Measurements from ENCODE around the gene CDK9. TPM values are rescaled to one million over a fixed set of nuclear protein-coding genes. Genes with fewer than 3 reads are reported as not detected.

Gene CDK9
- total and polyA plus RNA-seq, 10 of the 15 experiments (the other 5 are each of a cell fraction or from before 2014, with no cell fraction given): 7.3 to 92.6 (median 51.6) TPM

DNA sequence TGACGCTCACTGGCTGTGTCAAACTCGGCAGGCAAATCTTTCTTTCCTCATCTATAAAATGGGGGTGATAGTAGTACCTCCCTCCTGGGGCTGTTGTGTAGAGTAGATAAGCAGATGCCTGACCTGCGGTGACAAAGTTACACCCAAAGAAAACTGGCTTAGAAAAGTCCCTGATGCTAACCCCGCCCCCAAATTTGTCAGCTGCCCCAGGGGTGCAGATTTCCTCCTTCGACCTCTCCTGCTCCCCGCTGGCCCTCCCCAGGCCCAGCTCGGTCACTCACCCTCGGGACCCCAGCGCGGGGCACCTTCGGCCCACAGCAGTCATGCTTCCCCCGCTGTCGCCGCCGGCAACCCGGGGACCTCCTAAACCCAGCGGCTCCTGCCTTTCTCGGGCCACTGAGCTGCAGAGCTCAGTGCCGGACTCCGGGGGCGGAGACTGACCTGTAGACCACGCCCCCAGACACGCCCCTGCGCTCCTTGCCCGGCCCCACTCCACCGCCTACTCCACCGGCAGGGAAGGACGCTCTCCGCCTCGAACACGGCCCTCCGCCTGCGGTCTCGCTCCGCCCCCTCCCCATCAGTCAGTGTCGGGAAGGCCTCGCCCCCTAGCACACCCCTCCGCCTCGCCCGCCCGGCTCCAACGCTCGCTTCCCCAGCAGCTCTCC, 14.8 kb upstream of the CDK9 start (continued):
- TF ChIP-seq, protein P1, sequence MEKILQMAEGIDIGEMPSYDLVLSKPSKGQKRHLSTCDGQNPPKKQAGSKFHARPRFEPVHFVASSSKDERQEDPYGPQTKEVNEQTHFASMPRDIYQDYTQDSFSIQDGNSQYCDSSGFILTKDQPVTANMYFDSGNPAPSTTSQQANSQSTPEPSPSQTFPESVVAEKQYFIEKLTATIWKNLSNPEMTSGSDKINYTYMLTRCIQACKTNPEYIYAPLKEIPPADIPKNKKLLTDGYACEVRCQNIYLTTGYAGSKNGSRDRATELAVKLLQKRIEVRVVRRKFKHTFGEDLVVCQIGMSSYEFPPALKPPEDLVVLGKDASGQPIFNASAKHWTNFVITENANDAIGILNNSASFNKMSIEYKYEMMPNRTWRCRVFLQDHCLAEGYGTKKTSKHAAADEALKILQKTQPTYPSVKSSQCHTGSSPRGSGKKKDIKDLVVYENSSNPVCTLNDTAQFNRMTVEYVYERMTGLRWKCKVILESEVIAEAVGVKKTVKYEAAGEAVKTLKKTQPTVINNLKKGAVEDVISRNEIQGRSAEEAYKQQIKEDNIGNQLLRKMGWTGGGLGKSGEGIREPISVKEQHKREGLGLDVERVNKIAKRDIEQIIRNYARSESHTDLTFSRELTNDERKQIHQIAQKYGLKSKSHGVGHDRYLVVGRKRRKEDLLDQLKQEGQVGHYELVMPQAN (conservative IDR thresholded peaks at IDR 0.05): peak; percentile 52; the same call in 1 of the 2 replicates
- no peak; a peak in 1 of 4 replicates for TF ChIP-seq IKZF2 (IDR thresholded peaks at IDR 0.05)
- TF ChIP-seq RFX5 (IDR thresholded peaks at IDR 0.05; ENCODE audit: low read depth, low read length): no peak
- TF ChIP-seq, protein P2, sequence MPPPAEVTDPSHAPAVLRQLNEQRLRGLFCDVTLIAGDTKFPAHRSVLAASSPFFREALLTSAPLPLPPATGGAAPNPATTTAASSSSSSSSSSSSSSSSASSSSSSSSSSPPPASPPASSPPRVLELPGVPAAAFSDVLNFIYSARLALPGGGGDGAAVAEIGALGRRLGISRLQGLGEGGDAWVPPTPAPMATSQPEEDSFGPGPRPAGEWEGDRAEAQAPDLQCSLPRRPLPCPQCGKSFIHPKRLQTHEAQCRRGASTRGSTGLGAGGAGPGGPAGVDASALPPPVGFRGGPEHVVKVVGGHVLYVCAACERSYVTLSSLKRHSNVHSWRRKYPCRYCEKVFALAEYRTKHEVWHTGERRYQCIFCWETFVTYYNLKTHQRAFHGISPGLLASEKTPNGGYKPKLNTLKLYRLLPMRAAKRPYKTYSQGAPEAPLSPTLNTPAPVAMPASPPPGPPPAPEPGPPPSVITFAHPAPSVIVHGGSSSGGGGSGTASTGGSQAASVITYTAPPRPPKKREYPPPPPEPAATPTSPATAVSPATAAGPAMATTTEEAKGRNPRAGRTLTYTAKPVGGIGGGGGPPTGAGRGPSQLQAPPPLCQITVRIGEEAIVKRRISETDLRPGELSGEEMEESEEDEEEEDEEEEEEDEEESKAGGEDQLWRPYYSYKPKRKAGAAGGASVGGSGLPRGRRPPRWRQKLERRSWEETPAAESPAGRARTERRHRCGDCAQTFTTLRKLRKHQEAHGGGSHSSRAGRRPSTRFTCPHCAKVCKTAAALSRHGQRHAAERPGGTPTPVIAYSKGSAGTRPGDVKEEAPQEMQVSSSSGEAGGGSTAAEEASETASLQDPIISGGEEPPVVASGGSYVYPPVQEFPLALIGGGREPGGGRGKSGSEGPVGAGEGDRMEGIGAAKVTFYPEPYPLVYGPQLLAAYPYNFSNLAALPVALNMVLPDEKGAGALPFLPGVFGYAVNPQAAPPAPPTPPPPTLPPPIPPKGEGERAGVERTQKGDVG (CRISPR knock-in tag; IDR thresholded peaks at IDR 0.05): no peak
- TF ChIP-seq NR2C2 (IDR thresholded peaks at IDR 0.05; ENCODE audit: borderline replicate concordance, control insufficient read depth, insufficient read length, low read depth): no peak
- TF ChIP-seq, protein P3, sequence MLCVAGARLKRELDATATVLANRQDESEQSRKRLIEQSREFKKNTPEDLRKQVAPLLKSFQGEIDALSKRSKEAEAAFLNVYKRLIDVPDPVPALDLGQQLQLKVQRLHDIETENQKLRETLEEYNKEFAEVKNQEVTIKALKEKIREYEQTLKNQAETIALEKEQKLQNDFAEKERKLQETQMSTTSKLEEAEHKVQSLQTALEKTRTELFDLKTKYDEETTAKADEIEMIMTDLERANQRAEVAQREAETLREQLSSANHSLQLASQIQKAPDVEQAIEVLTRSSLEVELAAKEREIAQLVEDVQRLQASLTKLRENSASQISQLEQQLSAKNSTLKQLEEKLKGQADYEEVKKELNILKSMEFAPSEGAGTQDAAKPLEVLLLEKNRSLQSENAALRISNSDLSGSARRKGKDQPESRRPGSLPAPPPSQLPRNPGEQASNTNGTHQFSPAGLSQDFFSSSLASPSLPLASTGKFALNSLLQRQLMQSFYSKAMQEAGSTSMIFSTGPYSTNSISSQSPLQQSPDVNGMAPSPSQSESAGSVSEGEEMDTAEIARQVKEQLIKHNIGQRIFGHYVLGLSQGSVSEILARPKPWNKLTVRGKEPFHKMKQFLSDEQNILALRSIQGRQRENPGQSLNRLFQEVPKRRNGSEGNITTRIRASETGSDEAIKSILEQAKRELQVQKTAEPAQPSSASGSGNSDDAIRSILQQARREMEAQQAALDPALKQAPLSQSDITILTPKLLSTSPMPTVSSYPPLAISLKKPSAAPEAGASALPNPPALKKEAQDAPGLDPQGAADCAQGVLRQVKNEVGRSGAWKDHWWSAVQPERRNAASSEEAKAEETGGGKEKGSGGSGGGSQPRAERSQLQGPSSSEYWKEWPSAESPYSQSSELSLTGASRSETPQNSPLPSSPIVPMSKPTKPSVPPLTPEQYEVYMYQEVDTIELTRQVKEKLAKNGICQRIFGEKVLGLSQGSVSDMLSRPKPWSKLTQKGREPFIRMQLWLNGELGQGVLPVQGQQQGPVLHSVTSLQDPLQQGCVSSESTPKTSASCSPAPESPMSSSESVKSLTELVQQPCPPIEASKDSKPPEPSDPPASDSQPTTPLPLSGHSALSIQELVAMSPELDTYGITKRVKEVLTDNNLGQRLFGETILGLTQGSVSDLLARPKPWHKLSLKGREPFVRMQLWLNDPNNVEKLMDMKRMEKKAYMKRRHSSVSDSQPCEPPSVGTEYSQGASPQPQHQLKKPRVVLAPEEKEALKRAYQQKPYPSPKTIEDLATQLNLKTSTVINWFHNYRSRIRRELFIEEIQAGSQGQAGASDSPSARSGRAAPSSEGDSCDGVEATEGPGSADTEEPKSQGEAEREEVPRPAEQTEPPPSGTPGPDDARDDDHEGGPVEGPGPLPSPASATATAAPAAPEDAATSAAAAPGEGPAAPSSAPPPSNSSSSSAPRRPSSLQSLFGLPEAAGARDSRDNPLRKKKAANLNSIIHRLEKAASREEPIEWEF (IDR thresholded peaks at IDR 0.05; ENCODE audit: insufficient replicate concordance, low read depth, low read length): no peak
- TF ChIP-seq E4F1 (IDR thresholded peaks at IDR 0.05; ENCODE audit: borderline replicate concordance, partially characterized antibody): no peak
- no peak for TF ChIP-seq STAT3 (IDR thresholded peaks at IDR 0.05; ENCODE audit: low read depth, low read length)
- no peak for TF ChIP-seq ZZZ3 (IDR thresholded peaks at IDR 0.05; ENCODE audit: control insufficient read depth, insufficient read length, low read depth)
- no peak for TF ChIP-seq POLR2AphosphoS5 (IDR thresholded peaks at IDR 0.05; ENCODE audit: low read length)
- TF ChIP-seq SREBF1 (IDR thresholded peaks at IDR 0.05; ENCODE audit: low read length): no peak
- no peak for TF ChIP-seq HDAC2 (IDR thresholded peaks at IDR 0.05)
- 0 out of 2 replicates have a peak, but pooled peaks have one; percentile 10 for TF ChIP-seq MYB (IDR thresholded peaks at IDR 0.05; ENCODE audit: borderline replicate concordance, low read depth, low read length)
- no peak for TF ChIP-seq HCFC1 (IDR thresholded peaks at IDR 0.05; ENCODE audit: low read length)
